Pulmonary artery endothelial cell (primary cell): ENCODE data around the gene PRX. TPM values are rescaled to one million over a fixed set of nuclear protein-coding genes. Genes with fewer than 3 reads are reported as not detected.
"Not testable (repeated sequence)": the region's sequence is repeated elsewhere in the genome, so short reads cannot be mapped to it uniquely, and the experiment has no call there.

Source experiments
- DNase-seq: peaks from one replicate; pipeline ENCODE4 v3.0.0-alpha.2; 2011; ENCODE audit warnings: low read depth, low spot score
- total RNA-seq: library from RNA; depleted of rRNA; stranded (reverse); fragments of >200 nt; gene quantifications from 2 replicates; pipeline ENCODE4 v1.2.3, GENCODE V29; 2014

The PRX gene
- total RNA-seq, 1 donor from 2014 or later: 1.2 TPM

DNA sequence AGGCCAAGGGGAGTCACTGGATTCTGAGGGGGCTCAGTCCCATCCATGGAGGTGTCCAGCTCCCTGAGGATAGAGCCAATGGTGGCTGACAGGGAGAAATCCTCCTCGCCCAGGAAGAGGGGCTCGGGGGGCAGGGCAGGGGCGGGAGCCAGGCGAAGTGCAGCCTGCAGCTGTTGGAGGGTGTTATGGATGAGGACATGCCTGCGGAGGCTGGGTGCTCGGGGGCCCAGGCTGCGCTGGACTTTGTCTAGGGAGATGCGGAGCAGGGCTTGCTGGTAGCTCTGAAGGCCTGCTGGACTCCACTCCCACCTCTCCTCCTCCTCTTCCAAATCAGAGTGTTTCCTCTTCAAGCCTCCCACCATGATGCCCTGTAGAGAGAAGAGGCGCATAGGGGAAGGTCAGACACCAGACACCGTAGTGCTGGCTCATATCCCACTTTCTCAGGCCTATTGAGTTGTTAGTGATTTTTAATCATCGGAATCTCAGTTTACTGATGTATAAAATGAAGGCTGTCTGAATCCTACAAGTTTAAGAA, 28.6 kb upstream of the PRX start:
- DNase-seq: no peak

- no peak for DNase-seq
These were observed 25.1 kb upstream of the PRX start for GRCh38 chr19:40438284-40438683.

- DNase-seq: peak; percentile 67
These were observed 20.4 kb upstream of the PRX start for GRCh38 chr19:40433391-40434216.

- not testable (repeated sequence) for DNase-seq
These were observed 19.6 kb upstream of the PRX start for GRCh38 chr19:40432760-40433159.

- DNase-seq: no peak
These were observed 18.5 kb upstream of the PRX start for GRCh38 chr19:40431698-40432097.

DNA sequence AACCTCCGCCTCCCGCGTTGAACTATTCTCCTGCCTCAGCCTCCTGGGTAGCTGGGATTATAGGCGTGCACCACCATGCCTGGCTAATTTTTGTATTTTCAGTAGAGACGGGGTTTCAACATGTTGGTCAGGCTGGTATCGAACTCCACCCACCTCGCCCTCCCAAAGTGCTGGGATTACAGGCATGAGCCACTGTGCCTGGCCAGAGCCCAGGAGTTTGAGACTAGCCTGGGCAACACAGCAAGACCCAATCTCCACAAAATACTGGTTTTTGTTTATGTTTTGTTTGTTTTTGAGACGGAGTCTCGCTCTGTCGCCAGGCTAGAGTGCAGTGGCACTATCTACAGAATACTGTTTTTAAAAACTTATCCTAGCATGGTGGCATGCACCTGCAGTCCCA, 17.1 kb upstream of the PRX start:
- DNase-seq: not testable (repeated sequence)

DNA sequence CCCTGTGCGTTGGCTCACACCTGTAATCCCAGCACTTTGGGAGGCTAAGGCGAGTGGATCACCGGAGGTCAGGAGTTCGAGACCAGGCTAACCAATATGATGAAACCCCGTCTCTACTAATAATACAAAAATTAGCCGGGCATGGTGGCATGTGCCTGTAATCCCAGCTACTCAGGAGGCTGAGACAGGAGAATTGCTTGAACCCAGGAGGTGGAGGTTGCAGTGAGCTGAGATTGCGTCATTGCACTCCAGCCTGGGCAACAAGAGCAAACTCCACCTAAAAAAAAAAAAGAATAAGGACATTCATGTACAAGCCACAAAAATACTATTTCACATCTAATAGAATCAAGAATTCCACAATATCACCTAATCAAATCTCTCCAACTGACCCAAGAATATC, 15.0 kb upstream of the PRX start:
- not testable (repeated sequence) for DNase-seq

DNA sequence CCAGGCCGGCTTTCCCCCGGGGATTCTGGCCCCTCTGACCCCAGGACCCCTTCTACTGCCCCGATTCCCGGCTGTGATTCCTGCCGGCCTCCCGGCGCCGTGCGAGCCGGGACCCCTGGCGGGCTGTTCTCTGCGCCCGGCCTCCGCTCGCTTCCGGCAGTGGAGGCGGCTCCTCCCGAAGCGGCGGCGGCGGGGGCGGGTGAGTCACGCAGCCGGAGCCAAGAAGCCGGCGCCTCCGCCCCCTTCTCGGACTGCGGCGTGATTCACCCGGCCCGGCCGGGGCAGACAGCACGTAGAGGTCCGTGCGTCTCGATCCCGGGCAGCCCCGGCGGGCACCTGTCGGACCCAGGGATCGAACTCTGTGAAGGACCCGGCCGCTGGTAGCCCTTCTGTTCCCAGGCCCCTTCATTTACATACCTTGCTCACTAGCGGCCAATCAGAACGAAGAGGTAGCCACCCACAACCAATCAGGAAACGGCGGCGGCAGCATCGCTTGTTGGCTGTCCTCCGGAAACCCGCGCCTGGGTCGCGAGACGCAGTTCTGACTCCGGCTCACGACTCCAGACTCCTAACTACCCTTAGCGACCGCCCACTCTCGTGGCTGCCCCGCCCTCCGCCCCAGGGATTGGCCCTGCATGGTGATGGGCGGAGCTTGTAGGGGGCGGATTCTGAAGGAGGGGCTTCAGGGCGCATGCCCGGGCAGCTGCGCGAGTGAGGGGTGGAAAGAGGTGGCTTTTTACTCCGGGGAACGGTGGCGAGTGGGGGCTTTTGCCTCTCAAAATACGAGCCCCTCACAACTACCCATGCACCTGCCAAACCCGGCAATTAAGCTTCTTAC, 12.5 kb upstream of the PRX start, which contains the start of gene SERTAD1:
SERTAD1 (minus strand) TSS at position 543 of the 838 bp plus-strand sequence. CDS start 2,446 bp downstream, outside the sequence.
- DNase-seq: peak; percentile 98

DNA sequence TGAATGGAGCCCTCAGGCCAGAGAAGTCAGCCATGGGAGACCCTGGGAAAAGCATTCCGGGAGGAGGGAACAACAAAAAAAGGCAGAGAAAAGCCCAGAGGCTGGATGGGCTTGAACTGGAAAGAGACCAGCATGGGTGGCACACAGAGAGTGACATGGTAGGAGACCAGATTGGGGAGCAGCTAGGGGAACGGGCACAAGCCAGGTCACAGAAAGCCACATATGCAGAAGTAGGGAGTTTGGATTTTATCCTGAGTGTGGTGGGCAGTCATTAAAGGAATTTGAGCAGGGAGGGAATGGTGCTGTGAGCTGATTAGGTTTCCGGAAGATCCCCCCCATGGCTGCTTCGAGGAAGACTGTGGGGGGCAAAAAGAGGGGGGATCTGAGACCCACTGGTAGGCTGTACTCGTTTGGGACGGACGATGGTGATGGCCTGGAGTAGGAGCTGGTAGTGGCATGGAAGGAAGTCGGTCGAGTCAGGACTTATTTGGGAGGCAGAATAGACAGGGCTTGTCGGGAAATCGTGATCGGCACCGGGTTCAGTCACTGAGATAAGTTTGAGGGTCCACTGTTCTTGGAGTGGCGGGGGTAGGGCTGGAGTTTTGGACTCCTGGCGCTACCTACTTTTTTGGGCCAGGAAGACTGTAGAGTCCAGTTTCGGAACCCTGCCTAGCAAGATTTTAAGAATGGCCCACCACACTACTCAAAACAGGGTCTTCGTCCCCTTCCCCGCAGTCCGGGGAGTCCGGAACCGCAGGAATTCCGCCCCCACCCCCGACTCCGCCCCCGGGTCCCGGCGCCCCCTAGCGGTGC, 11.7 kb upstream of the PRX start:
- no peak for DNase-seq

- DNase-seq: no peak
These were observed 10.8 kb upstream of the PRX start for GRCh38 chr19:40423938-40424337.

DNA sequence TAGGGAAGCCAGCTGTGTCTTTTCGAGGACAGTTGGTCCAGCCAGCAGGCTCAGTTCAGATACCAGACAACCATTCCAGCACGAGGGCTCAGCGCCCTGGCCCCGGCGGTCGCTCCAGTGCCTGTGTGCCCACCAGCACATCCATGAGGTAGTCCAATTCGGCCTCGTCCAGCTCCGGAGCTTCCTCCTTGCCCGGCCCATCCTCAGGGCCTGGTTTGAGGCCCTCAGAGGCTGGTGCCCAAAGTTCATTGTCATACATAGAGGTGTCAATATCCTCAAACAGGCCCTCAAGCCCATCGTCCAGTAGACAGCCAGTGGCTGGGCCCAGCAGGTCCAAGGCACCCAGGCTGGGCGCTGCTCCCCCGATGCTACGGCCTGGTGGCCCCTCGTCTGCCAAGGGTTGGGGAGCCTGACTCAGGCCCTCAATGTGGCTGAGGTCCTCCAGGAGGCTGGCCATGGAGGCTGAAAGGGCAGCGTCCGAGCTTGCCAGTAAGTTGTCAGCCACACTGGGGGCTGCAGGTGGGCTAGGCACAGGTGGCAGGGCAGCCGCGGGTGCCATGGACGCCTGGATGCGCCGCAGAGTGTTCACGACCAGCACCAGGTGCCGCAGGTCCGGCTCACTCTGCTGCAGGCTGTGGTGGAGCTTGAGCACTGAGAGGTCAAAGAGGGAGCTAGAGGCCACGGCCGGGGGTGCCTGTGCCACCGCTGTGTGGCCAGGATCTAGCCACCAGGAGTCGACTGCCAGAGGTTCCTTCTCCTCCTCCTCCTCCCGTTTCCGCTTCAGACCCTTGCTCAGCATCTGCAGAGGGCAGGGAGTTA, 9.8 kb upstream of the PRX start:
- DNase-seq: no peak

GRCh38 chr19:40421993-40422747, 9.0 kb upstream of the PRX start:
- DNase-seq: no peak

GRCh38 chr19:40420766-40421765, 7.9 kb upstream of the PRX start:
- DNase-seq: peak; percentile 75

- no peak for DNase-seq
These were observed 7.2 kb upstream of the PRX start for GRCh38 chr19:40420451-40420765.

DNA sequence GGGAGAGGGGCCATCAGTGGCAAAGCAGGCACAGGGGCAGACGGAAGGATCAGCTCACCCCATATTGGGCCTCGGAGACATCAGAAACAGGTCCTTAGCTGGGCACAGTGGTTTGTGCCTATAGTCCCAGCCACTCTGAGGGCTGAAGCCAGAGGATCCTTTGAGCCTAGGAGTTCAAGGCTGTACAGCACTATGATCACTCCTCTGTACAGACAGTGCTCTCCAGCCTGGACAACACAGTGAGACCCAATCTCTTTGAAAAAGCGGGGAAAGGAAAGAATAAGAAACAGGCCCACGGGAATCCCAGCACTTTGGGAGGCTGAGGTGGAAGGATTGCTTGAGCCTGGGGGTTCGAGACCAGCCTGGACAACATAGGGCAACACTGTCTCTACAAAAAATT, 6.6 kb upstream of the PRX start:
- no peak for DNase-seq

- DNase-seq: no peak
These were observed 6.0 kb upstream of the PRX start for GRCh38 chr19:40419066-40419612.

DNA sequence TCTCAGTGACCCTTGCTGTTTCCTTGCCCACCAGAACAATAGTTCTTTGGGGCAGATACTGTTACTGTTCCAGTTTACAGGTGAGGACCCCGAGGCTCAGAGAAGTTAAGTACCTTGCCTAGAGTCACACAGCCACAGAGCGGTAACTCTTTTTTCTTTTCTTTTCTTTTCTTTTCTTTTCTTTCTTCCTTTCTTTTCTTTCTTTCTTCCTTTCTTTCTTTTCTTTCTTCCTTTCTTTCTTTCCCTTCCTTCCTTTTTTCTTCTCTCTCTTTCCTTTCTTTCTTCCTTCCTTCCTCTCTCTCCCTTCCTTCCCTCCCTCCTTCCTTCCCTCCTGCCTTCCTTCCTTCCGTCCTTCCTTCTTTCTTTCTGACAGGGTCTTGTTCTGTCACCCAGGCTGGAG, 4.9 kb upstream of the PRX start:
- DNase-seq: no peak

DNA sequence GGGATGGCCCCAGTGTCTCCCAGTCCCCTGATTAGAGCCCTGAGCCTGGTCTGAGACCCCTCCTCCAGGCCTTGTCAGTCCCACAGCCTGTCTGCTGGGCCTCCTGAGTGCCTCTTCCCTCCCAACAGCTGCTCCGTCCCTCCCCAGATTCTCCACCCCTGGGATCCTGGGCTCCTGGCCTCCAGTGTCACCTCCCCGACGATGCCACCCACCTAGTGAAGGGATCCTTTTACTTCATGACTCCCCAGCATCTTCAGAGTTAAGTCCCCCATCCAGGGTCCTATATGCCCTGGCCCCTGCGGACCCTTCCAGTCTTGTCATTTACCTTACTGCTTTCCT, 4.4 kb upstream of the PRX start:
- DNase-seq: no peak
